Cardiac septum (tissue), 1 donor: Measurements from ENCODE around the gene SETDB2. TPM values are rescaled to one million over a fixed set of nuclear protein-coding genes. Genes with fewer than 3 reads are reported as not detected.

ENCODE experiments used
- DNase-seq: peaks from one replicate; pipeline ENCODE4 v3.0.0-alpha.2; 2020; ENCODE audit warnings: low spot score
- intact Hi-C: fragments of 100-400 bp; cut with DNase I; formaldehyde crosslinking; loops from one replicate; pipeline ENCODE4 v1.14.0; 2022
- total RNA-seq: library from RNA; stranded (reverse); fragmentation: NEBNext Ultra II Directional; extraction: Animal tissue kit (Norgen Biotek cat#: 25700); gene quantifications from one replicate; pipeline ENCODE4 v1.2.1, GENCODE V29; 2021
- donor health status: DM: no; HTN: no; CAD: no.

SETDB2 gene
- total RNA-seq, 1 donor from 2014 or later: 11.2 TPM

GRCh38 chr13:49516467-49516866 lies 72.4 kb downstream of the SETDB2 start:
- no peak for DNase-seq
- intact Hi-C loops: no loop called here

- no peak for DNase-seq
- intact Hi-C loops: no loop called here
These were observed 73.4 kb downstream of the SETDB2 start for GRCh38 chr13:49517461-49517860.

GRCh38 chr13:49521224-49521623 lies 77.2 kb downstream of the SETDB2 start:
- no peak for DNase-seq
- intact Hi-C loops: no loop called here

GRCh38 chr13:49524740-49525501 lies 80.8 kb downstream of the SETDB2 start:
- intact Hi-C loops: no loop called here
- no peak for DNase-seq

- intact Hi-C loops: no loop called here
- DNase-seq: no peak
These were observed 83.0 kb downstream of the SETDB2 start for GRCh38 chr13:49527123-49527522.

- no peak for DNase-seq
- intact Hi-C loops: no loop called here
These were observed 84.1 kb downstream of the SETDB2 start for GRCh38 chr13:49528161-49528560.

GRCh38 chr13:49530457-49530856 lies 86.4 kb downstream of the SETDB2 start:
- intact Hi-C loops: no loop called here
- no peak for DNase-seq

- no peak for DNase-seq
- intact Hi-C loops: no loop called here
These were observed 88.5 kb downstream of the SETDB2 start for GRCh38 chr13:49532593-49532992.

GRCh38 chr13:49533011-49533410 lies 88.9 kb downstream of the SETDB2 start:
- DNase-seq: no peak
- intact Hi-C loops: no loop called here

- intact Hi-C loops: no loop called here
- no peak for DNase-seq
These were observed 89.7 kb downstream of the SETDB2 start for GRCh38 chr13:49533591-49534269.

GRCh38 chr13:49536144-49536873 lies 92.2 kb downstream of the SETDB2 start:
- no peak for DNase-seq
- intact Hi-C loops: no loop called here

- no peak for DNase-seq
- intact Hi-C loops: no loop called here
These were observed 94.3 kb downstream of the SETDB2 start for GRCh38 chr13:49538404-49538803.

- intact Hi-C loops: no loop called here
These were observed 95.2 kb downstream of the SETDB2 start for GRCh38 chr13:49539313-49539712.

GRCh38 chr13:49539746-49540145 lies 95.7 kb downstream of the SETDB2 start:
- DNase-seq: no peak
- intact Hi-C loops: no loop called here

More at GRCh38 chr13:49539313-49539712, 95.2 kb downstream of the SETDB2 start:
- no peak for DNase-seq

GRCh38 chr13:49540552-49540951 lies 96.5 kb downstream of the SETDB2 start:
- intact Hi-C loops: no loop called here
- no peak for DNase-seq

- intact Hi-C loops: no loop called here
- no peak for DNase-seq
These were observed 99.6 kb downstream of the SETDB2 start for GRCh38 chr13:49543656-49544055.

Other genes starting within 250 kb of the SETDB2 start
- gene MLNR, start 223.9 kb upstream of the SETDB2 start, total RNA-seq: not detected
- gene CDADC1, start 196.3 kb upstream of the SETDB2 start, total RNA-seq: 7.1 TPM
- 9.8 TPM for gene CAB39L, start 210 bp upstream of the SETDB2 start, total RNA-seq
- 20.5 TPM for gene PHF11, start 51.7 kb downstream of the SETDB2 start, total RNA-seq
- 15.9 TPM for gene RCBTB1, start 141.3 kb downstream of the SETDB2 start, total RNA-seq
- gene ARL11, start 184.2 kb downstream of the SETDB2 start, total RNA-seq: 0.27 TPM
- 6.7 TPM for gene EBPL, start 247.2 kb downstream of the SETDB2 start, total RNA-seq